K562 (cell line): Measurements from ENCODE around the gene LRFN4. TPM values are rescaled to one million over a fixed set of nuclear protein-coding genes. Genes with fewer than 3 reads are reported as not detected.

Experiments
- CEBPZ ChIP-seq: fragments of 150-350 bp; IDR thresholded peaks from 2 replicates; pipeline ENCODE4 v1.6.1; 2014; ENCODE audit warnings: low read depth, mild to moderate bottlenecking, low read length, borderline replicate concordance
- CHD1 ChIP-seq: fragments of 200-600 bp; sonication (generic); IDR thresholded peaks from one replicate; pipeline ENCODE4 v1.6.1; 2012; ENCODE audit warnings: mild to moderate bottlenecking, moderate library complexity, low read length, inconsistent platforms
- EHMT2 ChIP-seq: fragments of 450-650 bp; IDR thresholded peaks from 2 replicates; pipeline ENCODE4 v1.6.1; 2018; ENCODE audit warnings: antibody characterized with exemption
- MYNN ChIP-seq, 2 experiments: sonication (generic); formaldehyde crosslinking in 1 of 2; IDR thresholded peaks; 2 replicates each; pipeline versions ENCODE4 v1.5.0 to v1.6.1; 2016 to 2020; ENCODE audit warnings: antibody characterized with exemption in 1 of 2, missing genetic modification reagents in 1 of 2
- NR1H2 ChIP-seq: sonication (generic); formaldehyde crosslinking; IDR thresholded peaks from 2 replicates; pipeline ENCODE4 v1.4.0; 2020; ENCODE audit warnings: mild to moderate bottlenecking, missing genetic modification reagents
- PHF21A ChIP-seq: fragments of 450-650 bp; IDR thresholded peaks from 2 replicates; pipeline ENCODE4 v1.6.1; 2017; ENCODE audit warnings: low read depth, borderline replicate concordance
- POLR2G ChIP-seq: fragments of 200-400 bp; formaldehyde crosslinking; IDR thresholded peaks from 2 replicates; pipeline ENCODE4 v1.6.1; 2017; ENCODE audit warnings: low read depth, mild to moderate bottlenecking, antibody characterized with exemption, low read length, moderate library complexity
- PPARD ChIP-seq: fragments of 250-450 bp; sonication (Bioruptor Pico); IDR thresholded peaks from 2 replicates; pipeline ENCODE4 v1.8.0; 2022; ENCODE audit warnings: inconsistent platforms, mild to moderate bottlenecking, moderate library complexity
- PYGO2 ChIP-seq: fragments of 450-650 bp; IDR thresholded peaks from 2 replicates; pipeline ENCODE4 v1.6.1; 2016; ENCODE audit warnings: mild to moderate bottlenecking, missing genetic modification characterization, moderate library complexity, missing compliant biosample characterization
- RBFOX2 ChIP-seq: fragments of 200-400 bp; formaldehyde crosslinking; IDR thresholded peaks from 2 replicates; pipeline ENCODE4 v1.6.1; 2017; ENCODE audit warnings: low read depth, mild to moderate bottlenecking, low read length, moderate library complexity
- SNRNP70 ChIP-seq: fragments of 200-400 bp; formaldehyde crosslinking; optimal IDR thresholded peaks from 2 replicates; pipeline ENCODE3; 2017; ENCODE audit warnings: low read depth, low read length
- THRAP3 ChIP-seq: fragments of 450-650 bp; IDR thresholded peaks from 2 replicates; pipeline ENCODE4 v1.6.1; 2016; ENCODE audit warnings: mild to moderate bottlenecking, inconsistent platforms, borderline replicate concordance
- ZBTB1 ChIP-seq: sonication (generic); formaldehyde crosslinking; IDR thresholded peaks from 2 replicates; pipeline ENCODE4 v1.8.1; 2023; ENCODE audit warnings: missing genetic modification reagents, low read depth, mild to moderate bottlenecking, borderline replicate concordance
- ZNF212 ChIP-seq: fragments of 450-650 bp; formaldehyde crosslinking; IDR thresholded peaks from 2 replicates; pipeline ENCODE4 v1.4.0; 2020; ENCODE audit warnings: mild to moderate bottlenecking
- ZNF589 ChIP-seq: fragments of 200-800 bp; sonication (Bioruptor generic); IDR thresholded peaks from 2 replicates; pipeline ENCODE4 v1.6.1; 2016; ENCODE audit warnings: low read depth, missing genetic modification characterization, missing compliant biosample characterization
- polyA plus RNA-seq, 8 experiments: library from polyadenylated mRNA; depleted of rRNA in 4 of 8; stranded (reverse) in 5 of 8; unstranded in 3 of 8; fragments of >200 nt; fragmentation: Nextera tagmentation in 2 of 8; fragmentation: Illumina TruSeq in 1 of 8; extraction: Ambion mirVana in 2 of 8; extraction: Trizol in 1 of 8; gene quantifications; 2 replicates each; pipeline versions ENCODE4 v1.2.1 to v1.2.3, GENCODE V29; 2011 to 2014; ENCODE audit warnings: inconsistent platforms in 1 of 8, missing spikeins in 1 of 8
- total RNA-seq, 7 experiments: library from RNA; depleted of rRNA in 6 of 7; stranded (reverse); fragments of >200 nt in 6 of 7; fragmentation: Illumina TruSeq in 2 of 7; extraction: Trizol in 2 of 7; gene quantifications; 2 replicates each; pipeline versions ENCODE4 v1.2.1 to v1.2.3, GENCODE V29; 2011 to 2021; ENCODE audit warnings: low replicate concordance in 1 of 7
- TF ChIP-seq, protein P1 (sequence below): fragments of 250-450 bp; sonication (Bioruptor Pico); IDR thresholded peaks from 2 replicates; pipeline ENCODE4 v1.9.0; 2021; ENCODE audit warnings: mild to moderate bottlenecking
- TF ChIP-seq, protein P2 (sequence below): fragments of 250-450 bp; sonication (Bioruptor Pico); IDR thresholded peaks from 2 replicates; pipeline ENCODE4 v1.4.0; 2020; ENCODE audit warnings: mild to moderate bottlenecking
- TF ChIP-seq, protein P3 (sequence below): sonication (generic); formaldehyde crosslinking; IDR thresholded peaks from 2 replicates; pipeline ENCODE4 v1.8.1; 2023; ENCODE audit warnings: mild to moderate bottlenecking, missing genetic modification reagents

LRFN4 gene
- total and polyA plus RNA-seq, 9 of the 15 experiments (the other 6 are each of a cell fraction or from before 2014, with no cell fraction given) = 0.10 to 60.1 (median 6.7) TPM

DNA sequence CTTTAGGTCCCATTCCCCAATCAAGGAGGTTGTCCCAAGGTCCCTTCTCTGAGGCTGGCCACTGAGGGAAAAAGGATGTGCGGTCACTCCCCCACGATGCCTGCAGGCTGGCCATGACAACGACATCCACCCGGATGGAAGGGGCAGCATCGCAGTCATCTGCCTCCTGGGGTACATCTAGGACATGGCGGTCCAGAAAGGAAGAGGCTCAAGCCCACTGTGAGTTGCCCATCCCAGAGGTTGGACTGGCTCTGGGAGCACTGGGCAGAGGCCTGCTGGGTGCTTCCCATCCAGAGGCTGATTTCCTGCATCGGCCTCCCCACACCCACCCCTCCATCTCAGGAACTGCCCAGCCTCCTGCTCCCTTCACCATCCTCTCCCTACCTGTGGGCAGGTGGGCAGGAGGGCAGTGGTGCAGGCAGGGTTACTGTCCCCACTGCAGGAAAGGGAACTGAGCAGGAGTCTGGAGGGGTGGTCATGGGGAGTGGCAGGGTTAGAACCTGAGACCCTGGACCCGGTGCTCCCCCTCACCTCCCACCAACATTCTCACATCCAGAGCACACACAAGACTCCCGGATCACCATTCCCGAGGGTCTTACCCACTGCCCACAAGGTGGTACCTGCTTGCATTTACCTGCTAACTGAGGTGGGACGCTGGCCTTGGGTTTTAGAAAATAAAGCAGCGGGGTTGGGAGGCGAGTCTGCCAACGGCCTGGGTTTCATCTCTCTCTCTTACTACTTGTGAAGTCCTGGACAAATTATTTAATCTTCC is 9.2 kb upstream of the LRFN4 start (continued):
- TF ChIP-seq CEBPZ (no peak), PPARD (CRISPR knock-in tag) (no peak), PHF21A (no peak), RBFOX2 (peak; percentile 34; the same call in 1 of the 2 replicates), PYGO2 (tag) (no peak), ZNF589 (CRISPR knock-in tag) (no peak), THRAP3 (no peak), POLR2G (peak; percentile 63), SNRNP70 (no peak), NR1H2 (CRISPR knock-in tag) (no peak), MYNN (IDR thresholded peaks at IDR 0.05) (0 out of 2 replicates have a peak, but pooled peaks have one; percentile 15), MYNN (CRISPR knock-in tag; IDR thresholded peaks at IDR 0.05) (no peak), CHD1 (no peak), ZBTB1 (CRISPR knock-in tag) (no peak), ZNF212 (CRISPR knock-in tag) (no peak), EHMT2 (no peak)
- TF ChIP-seq, protein P1, sequence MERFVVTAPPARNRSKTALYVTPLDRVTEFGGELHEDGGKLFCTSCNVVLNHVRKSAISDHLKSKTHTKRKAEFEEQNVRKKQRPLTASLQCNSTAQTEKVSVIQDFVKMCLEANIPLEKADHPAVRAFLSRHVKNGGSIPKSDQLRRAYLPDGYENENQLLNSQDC (CRISPR knock-in tag) = no peak
- TF ChIP-seq, protein P2, sequence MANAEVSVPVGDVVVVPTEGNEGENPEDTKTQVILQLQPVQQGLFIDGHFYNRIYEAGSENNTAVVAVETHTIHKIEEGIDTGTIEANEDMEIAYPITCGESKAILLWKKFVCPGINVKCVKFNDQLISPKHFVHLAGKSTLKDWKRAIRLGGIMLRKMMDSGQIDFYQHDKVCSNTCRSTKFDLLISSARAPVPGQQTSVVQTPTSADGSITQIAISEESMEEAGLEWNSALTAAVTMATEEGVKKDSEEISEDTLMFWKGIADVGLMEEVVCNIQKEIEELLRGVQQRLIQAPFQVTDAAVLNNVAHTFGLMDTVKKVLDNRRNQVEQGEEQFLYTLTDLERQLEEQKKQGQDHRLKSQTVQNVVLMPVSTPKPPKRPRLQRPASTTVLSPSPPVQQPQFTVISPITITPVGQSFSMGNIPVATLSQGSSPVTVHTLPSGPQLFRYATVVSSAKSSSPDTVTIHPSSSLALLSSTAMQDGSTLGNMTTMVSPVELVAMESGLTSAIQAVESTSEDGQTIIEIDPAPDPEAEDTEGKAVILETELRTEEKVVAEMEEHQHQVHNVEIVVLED (CRISPR knock-in tag) = no peak
- TF ChIP-seq, protein P3, sequence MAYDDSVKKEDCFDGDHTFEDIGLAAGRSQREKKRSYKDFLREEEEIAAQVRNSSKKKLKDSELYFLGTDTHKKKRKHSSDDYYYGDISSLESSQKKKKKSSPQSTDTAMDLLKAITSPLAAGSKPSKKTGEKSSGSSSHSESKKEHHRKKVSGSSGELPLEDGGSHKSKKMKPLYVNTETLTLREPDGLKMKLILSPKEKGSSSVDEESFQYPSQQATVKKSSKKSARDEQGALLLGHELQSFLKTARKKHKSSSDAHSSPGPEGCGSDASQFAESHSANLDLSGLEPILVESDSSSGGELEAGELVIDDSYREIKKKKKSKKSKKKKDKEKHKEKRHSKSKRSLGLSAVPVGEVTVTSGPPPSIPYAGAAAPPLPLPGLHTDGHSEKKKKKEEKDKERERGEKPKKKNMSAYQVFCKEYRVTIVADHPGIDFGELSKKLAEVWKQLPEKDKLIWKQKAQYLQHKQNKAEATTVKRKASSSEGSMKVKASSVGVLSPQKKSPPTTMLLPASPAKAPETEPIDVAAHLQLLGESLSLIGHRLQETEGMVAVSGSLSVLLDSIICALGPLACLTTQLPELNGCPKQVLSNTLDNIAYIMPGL (CRISPR knock-in tag) = no peak
